ENCODE measurements around the gene MACF1. TPM values are rescaled to one million over a fixed set of nuclear protein-coding genes. Genes with fewer than 3 reads are reported as not detected.
"Not testable (repeated sequence)": the region's sequence is repeated elsewhere in the genome, so short reads cannot be mapped to it uniquely, and the experiment has no call there.

MACF1 gene
- total RNA-seq, 1 experiment from 2014 or later = 104 TPM

GRCh38 chr1:39489567-39490239, 285.2 kb downstream of the MACF1 start:
- intact Hi-C loops (cut with micrococcal nuclease; ENCODE audit: unreplicated experiment) = loop anchor here (2.0 kb wide), 1 partner anchor 15 kb away; no protein-coding TSS in a partner anchor
- no peak for TF ChIP-seq CTCF (IDR thresholded peaks at IDR 0.05; ENCODE audit: insufficient read depth in 1 of 2, low read depth in 1 of 2, low read length in 1 of 2, severe bottlenecking in 1 of 2, unreplicated experiment in 1 of 2)
- Mint-ChIP-seq H3K27ac (ENCODE audit: unreplicated experiment) (no peak overlapping the region), H3K9me3 (ENCODE audit: unreplicated experiment) (no peaks in the 10 kb centered on the region), H3K4me3 (ENCODE audit: unreplicated experiment) (no peak overlapping the region), H3K4me1 (ENCODE audit: low read depth, unreplicated experiment) (no peaks in the 10 kb centered on the region), H3K27me3 (ENCODE audit: insufficient read depth, unreplicated experiment) (no peaks in the 10 kb centered on the region), H3K36me3 (ENCODE audit: insufficient read depth, unreplicated experiment) (peaks cover 23% of the 10 kb centered on the region)
- BruUV-seq (replicated peaks) = no TSS peak
- H3K36me3 ChIP-seq (ENCODE audit: control insufficient read depth, insufficient read depth, low read length) = no peaks in the 10 kb centered on the region
- POLR2A ChIA-PET = no interaction called here
- CTCF ChIA-PET = interaction anchor here (1.9 kb wide), 1 partner anchor 49 kb away, joined by 10 read pairs; no protein-coding TSS in a partner anchor
- H3K9me3 ChIP-seq = no peaks in the 10 kb centered on the region
- H3K27me3 ChIP-seq (replicated peaks; ENCODE audit: control insufficient read depth, insufficient read depth, low read length) = no peaks in the 10 kb centered on the region
- H3K4me3 ChIP-seq (ENCODE audit: low read depth, low read length) = no peak overlapping the region
- DNase-seq = peak in 1 of 2 experiments; percentile 4
- H3K4me1 ChIP-seq = no peaks in the 10 kb centered on the region

GRCh38 chr1:39490596-39491145, 286.2 kb downstream of the MACF1 start:
- CTCF ChIA-PET = interaction anchor here (1.9 kb wide), 1 partner anchor 48 kb away, joined by 10 read pairs; no protein-coding TSS in a partner anchor
- Histone ChIP-seq H3K27me3 (replicated peaks; ENCODE audit: control insufficient read depth, insufficient read depth, low read length) (no peaks in the 10 kb centered on the region), H3K4me1 (no peaks in the 10 kb centered on the region), H3K4me3 (ENCODE audit: low read depth, low read length) (peak overlapping the region; percentile 37), H3K36me3 (ENCODE audit: control insufficient read depth, insufficient read depth, low read length) (no peaks in the 10 kb centered on the region), H3K9me3 (no peaks in the 10 kb centered on the region)
- no peaks in the 10 kb centered on the region for H3K4me1 Mint-ChIP-seq (ENCODE audit: low read depth, unreplicated experiment)
- BruUV-seq (replicated peaks) = no TSS peak
- peaks cover 15% of the 10 kb centered on the region for H3K36me3 Mint-ChIP-seq (ENCODE audit: insufficient read depth, unreplicated experiment)
- POLR2A ChIA-PET = interaction anchor here (0.6 kb wide), 1 partner anchor 58 kb away, joined by 3 read pairs; no protein-coding TSS in a partner anchor
- H3K27ac Mint-ChIP-seq (ENCODE audit: unreplicated experiment) = no peak overlapping the region
- no peaks in the 10 kb centered on the region for H3K9me3 Mint-ChIP-seq (ENCODE audit: unreplicated experiment)
- no peaks in the 10 kb centered on the region for H3K27me3 Mint-ChIP-seq (ENCODE audit: insufficient read depth, unreplicated experiment)
- H3K4me3 Mint-ChIP-seq (ENCODE audit: unreplicated experiment) = peak overlapping the region; percentile 58
- no peak for TF ChIP-seq CTCF (IDR thresholded peaks at IDR 0.05; ENCODE audit: insufficient read depth in 1 of 2, low read depth in 1 of 2, low read length in 1 of 2, severe bottlenecking in 1 of 2, unreplicated experiment in 1 of 2)
- DNase-seq = no peak
- intact Hi-C loops (cut with micrococcal nuclease; ENCODE audit: unreplicated experiment) = loop anchor here (2.0 kb wide), 1 partner anchor 14 kb away; no protein-coding TSS in a partner anchor

GRCh38 chr1:39491146-39491921, 286.8 kb downstream of the MACF1 start, which contains the start of gene BMP8A:
TSS of gene BMP8A (plus strand) at chr1:39491636. CDS start at chr1:39491992, 356 bp downstream.
- no peaks in the 10 kb centered on the region for H3K4me1 ChIP-seq
- no peak within 1 kb of the TSS for H3K27ac Mint-ChIP-seq (ENCODE audit: unreplicated experiment)
- intact Hi-C loops (cut with micrococcal nuclease; ENCODE audit: unreplicated experiment) = loop anchor here (2.0 kb wide), 1 partner anchor 13 kb away; no protein-coding TSS in a partner anchor
- H3K9me3 Mint-ChIP-seq (ENCODE audit: unreplicated experiment) = no peaks in the 10 kb centered on the region
- H3K9me3 ChIP-seq = no peaks in the 10 kb centered on the region
- CTCF ChIA-PET = interaction anchor here (1.3 kb wide), 1 partner anchor 48 kb away, joined by 5 read pairs; no protein-coding TSS in a partner anchor
- H3K36me3 Mint-ChIP-seq (ENCODE audit: insufficient read depth, unreplicated experiment) = peaks cover 13% of the 10 kb centered on the region
- no peak for TF ChIP-seq CTCF (IDR thresholded peaks at IDR 0.05; ENCODE audit: insufficient read depth in 1 of 2, low read depth in 1 of 2, low read length in 1 of 2, severe bottlenecking in 1 of 2, unreplicated experiment in 1 of 2)
- no peaks in the 10 kb centered on the region for H3K27me3 Mint-ChIP-seq (ENCODE audit: insufficient read depth, unreplicated experiment)
- no peaks in the 10 kb centered on the region for H3K4me1 Mint-ChIP-seq (ENCODE audit: low read depth, unreplicated experiment)
- POLR2A ChIA-PET = interaction anchor here (0.6 kb wide), 1 partner anchor 120 kb away, joined by 7 read pairs; no protein-coding TSS in a partner anchor
- DNase-seq = peak; percentile 74 to 84
- BruUV-seq (replicated peaks) = no TSS peak
- no peaks in the 10 kb centered on the region for H3K27me3 ChIP-seq (replicated peaks; ENCODE audit: control insufficient read depth, insufficient read depth, low read length)
- no peaks in the 10 kb centered on the region for H3K36me3 ChIP-seq (ENCODE audit: control insufficient read depth, insufficient read depth, low read length)
- peak within 1 kb of the TSS; percentile 63 for H3K4me3 Mint-ChIP-seq (ENCODE audit: unreplicated experiment)
- peak within 1 kb of the TSS; percentile 67 for H3K4me3 ChIP-seq (ENCODE audit: low read depth, low read length)

GRCh38 chr1:39492118-39493042, 287.9 kb downstream of the MACF1 start:
- not testable (repeated sequence) for H3K27me3 Mint-ChIP-seq (ENCODE audit: insufficient read depth, unreplicated experiment)

More at GRCh38 chr1:39492118-39493042, 287.9 kb downstream of the MACF1 start:
- H3K36me3 Mint-ChIP-seq (ENCODE audit: insufficient read depth, unreplicated experiment); H3K9me3 ChIP-seq; H3K27me3 ChIP-seq (replicated peaks; ENCODE audit: control insufficient read depth, insufficient read depth, low read length); H3K27ac Mint-ChIP-seq (ENCODE audit: unreplicated experiment); intact Hi-C loops (cut with micrococcal nuclease; ENCODE audit: unreplicated experiment); H3K4me1 ChIP-seq; POLR2A ChIA-PET; H3K4me1 Mint-ChIP-seq (ENCODE audit: low read depth, unreplicated experiment); H3K9me3 Mint-ChIP-seq (ENCODE audit: unreplicated experiment); H3K36me3 ChIP-seq (ENCODE audit: control insufficient read depth, insufficient read depth, low read length); BruUV-seq (replicated peaks): not testable (repeated sequence)
- peak in 1 of 2 experiments; percentile 18 for DNase-seq
- peak overlapping the region; percentile 67 for H3K4me3 ChIP-seq (ENCODE audit: low read depth, low read length)
- CTCF ChIA-PET = interaction anchor here (1.3 kb wide), 1 partner anchor 47 kb away, joined by 5 read pairs; no protein-coding TSS in a partner anchor
- peak overlapping the region; percentile 63 for H3K4me3 Mint-ChIP-seq (ENCODE audit: unreplicated experiment)

Measured in Caco-2 (cell line).